NK-92 (cell line): ENCODE measurements around the gene TARBP1.

Experiments
- DNase-seq: peaks from one replicate; lab custom pipeline; 2025; ENCODE audit not compliant: unreplicated experiment; lab: John Stamatoyannopoulos, UW

Gene TARBP1

DNA sequence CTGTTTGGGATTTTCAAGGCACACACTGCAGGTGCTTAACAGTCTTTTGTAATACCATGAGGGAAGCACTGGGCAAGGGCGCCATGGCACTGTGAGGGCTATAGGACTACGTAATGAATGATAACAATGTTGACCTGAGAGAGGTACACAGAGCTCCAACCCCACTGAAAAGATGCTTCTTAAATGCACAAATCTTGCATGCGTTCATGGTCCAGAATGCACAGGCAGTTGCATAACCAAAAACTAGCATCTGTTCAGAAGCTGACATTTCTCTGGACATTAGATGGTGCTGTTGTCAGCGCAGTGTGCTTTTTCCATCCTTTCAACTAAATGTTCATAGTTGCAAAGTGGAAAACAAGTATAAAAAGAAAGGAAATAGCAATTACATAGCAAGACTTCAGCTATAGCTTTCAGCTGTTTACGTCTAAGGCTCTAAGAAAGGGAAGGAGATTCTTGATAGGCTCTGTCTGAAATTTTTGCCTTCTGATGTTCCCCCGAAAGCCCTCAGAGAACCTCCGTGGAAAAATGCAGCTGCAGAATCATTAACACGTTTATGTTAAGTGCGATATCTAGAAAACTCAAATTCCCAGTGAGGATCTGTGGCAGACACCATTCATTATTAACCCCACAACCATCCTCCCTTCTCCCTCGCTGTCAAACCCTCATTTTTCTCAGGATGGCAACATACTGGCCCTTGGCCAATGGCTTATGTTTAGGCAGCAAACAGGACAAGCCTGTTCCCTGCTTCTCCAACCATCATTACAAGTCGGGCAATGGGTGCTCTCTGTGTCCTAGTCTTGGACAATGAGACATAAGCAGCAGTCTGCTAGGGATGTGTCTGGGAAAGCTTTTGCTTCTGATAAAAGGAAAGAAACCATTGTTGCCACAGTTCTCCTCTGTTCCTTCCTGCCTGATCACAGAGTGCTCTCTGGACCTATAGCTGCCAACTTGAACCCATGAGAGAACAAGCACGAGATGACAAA, 8.2 kb upstream of the TARBP1 start:
- DNase-seq = no peak

DNA sequence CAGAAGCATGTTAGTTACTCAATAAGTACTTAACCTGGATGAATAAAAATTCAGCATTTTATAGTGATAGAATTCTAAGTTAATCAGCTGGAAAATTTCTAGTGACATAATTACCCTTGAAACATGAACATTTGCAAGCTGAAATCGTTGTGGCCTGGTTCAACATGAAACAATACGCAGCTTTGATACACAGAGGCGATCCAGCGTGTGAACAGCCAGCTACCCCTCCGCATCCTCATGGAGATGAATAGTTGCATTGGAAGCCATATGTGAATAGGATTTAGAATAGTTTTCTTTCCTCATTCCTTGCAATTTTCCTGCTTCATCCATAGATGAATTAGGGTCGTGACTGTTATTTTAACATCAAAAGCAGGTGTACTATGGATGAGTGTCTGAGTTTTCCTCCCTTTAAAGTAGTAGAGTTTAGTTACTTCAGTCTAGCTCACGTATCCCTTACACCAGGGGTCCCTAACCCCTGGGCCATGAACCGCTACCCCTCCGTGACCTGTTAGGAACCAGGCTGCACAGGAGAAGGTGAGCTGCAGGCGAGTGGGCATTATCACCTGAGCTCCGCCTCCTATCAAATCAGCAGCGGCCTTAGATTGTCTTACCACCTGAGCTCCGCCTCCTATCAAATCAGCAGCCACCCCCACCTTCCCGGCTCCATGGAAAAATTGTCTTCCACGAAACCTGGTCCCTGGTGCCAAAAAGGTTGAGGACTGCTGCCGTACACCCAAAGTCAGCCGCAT, 6.2 kb upstream of the TARBP1 start:
- DNase-seq = no peak

DNA sequence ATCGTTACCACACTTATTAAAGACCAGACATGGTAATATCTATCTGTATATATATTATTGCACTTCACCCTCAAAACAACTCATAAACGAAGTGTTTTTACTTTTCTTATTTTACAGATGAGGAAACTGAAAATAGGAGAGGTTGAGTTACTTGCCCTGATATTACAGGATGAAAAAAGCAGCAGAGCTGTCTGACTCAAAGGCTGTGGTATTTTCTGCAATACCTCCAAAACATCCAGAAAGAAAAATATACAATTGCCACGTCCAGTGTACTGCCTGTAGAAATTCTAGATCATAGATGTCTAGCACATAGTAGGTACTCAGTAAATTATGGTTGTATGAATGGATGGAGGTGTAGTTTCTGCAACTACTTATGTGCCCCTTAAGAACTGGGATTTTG, 5.2 kb upstream of the TARBP1 start:
- DNase-seq = no peak

DNA sequence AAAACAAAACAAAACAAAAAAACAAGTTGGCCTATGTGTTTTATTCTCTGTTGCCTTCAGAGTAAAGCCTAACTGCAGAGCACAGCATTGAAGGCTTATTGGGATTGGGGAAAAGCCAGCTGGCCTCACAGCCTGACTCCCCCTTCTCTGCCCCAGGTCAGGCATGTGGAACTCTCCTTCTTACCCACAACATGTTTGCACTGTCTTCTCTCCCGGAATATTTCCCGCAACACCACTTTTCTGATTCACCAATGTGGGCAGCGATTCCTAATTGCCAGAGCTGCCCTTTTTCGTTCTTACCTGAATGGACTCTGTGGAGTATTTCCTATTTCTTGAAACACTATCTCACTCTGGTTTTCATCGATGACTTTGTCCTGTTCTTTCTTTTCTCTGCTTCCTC, 2.8 kb upstream of the TARBP1 start:
- no peak for DNase-seq

DNA sequence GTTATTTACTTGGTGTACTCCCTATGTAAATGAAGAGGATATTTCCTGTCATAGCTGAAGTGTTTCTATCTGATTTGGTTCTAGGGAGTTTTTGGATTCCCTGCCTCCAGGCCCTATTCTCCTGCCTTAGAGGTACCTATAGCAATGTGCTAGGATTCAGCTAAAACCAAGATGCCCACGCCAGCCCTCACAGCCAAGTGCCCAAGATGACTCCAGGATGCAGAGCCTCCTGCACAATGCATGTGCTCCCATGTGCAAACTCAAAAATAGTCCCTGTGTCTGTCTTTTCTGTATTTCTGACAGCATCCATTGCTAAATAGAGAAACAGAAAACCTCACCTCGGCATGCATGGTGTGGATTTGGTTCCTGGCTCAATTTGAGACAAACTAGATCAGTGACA, 887 bp upstream of the TARBP1 start:
- no peak for DNase-seq

DNA sequence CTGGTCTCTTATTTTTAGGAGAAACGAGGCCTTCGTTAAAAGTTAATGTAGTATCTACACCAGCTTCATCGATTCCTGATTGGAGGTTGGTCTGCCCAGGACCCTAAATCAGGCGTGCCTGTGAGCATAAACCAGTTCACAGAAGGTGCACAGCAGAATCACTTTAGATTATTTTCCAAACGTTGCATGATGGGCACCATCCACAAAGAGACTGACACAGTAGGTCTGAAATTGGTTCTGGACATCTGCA, 256 bp upstream of the TARBP1 start:
- no peak for DNase-seq

DNA sequence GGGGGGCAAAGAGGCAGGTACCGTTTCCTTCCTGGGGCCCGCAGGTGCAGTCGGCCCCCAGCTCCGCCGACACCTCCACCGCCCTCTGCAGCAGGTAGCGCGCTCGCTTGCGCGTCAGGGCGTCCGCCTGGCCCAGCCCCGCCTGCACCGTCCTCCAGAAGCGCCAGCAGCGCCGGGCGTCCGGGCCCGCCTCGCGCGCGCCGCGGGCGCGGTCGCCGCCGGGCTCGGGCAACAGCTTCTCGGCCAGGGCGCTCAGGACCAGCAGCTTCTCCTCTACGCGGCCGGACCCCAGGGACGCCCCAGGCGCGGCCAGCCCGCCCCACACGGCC, 863 bp downstream of the TARBP1 start:
- DNase-seq = no peak

DNA sequence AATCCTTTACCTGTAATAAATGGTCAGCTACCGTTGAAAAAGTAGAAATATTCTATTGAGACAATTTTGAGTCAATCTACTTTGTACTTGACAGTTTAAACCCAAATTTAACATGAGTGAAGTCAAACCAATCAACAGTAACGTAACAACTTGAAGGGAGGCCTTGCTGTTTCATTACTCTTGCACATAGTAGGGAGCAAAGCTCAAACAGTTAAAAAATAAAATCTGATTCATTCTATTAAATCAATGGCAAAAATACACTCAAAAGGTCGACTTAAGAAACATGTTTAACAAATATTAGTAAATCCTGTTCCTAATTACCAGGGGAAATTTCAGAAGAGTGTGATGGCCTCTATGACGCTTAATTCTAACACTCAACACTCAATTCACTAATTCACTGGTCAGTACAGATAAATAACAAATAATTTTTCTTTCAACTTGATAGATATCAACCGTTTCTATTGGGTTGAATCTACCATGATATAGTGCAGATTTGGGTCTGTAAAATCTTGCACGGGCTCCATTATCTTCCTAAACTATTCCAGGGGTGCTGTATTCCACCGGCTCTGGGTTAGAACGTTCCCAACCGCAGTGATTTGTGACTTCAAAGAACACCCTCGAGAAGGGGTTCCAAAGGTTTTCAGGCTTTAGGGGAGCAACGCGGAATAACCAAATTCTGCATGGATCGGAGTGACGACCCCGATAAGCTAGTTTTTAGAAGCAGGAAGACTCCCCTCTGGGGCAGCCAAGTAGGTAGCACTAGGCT, 1.4 kb downstream of the TARBP1 start:
- no peak for DNase-seq

DNA sequence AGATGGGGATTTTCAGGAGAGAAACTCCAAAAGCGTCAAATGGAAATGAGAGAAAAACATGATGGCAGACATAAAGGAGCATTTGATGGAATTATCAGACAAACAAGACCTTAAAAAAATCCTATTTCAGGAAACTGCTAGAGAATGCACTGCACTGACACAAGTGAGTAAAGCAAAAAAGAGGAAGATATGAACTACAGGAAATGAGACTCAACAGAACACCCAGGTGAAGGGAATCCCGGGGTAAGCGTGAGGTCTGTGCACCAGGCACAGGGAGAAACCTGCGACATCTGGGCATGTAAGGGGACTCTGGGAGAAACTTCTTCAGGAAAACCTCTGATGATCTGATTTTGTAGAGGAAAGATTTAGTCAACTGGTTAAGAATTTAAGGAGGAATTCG, 2.8 kb downstream of the TARBP1 start:
- DNase-seq = no peak

DNA sequence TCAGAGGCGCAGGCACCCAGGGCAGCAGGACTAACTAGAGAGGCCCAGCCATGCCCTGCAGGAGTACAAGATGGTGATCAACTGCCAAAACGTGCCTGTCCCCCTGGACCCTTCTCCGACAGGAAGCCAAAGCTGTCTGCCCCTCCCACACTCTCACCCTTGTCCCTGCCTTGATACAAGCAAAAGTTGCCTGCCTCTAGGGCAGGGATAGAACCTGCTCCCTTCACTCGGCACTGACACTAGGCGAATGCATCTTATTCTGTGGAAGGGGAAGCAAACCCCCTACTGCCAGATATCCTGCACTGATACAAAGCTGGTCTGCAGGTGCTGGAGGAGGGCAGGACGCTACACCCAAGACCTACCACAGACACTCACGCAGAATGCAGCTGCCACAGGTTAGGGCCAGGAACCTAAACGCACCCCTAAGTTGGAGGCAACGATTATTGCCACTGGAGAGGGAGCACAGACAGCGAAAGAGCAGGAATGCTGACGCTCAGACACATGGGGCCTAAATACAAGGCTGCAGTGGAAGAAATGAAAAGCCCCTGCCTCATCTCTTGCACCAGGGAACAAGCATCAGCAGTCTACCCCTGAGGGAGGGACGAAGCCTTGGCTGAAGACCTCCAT, 3.7 kb downstream of the TARBP1 start:
- DNase-seq = no peak

DNA sequence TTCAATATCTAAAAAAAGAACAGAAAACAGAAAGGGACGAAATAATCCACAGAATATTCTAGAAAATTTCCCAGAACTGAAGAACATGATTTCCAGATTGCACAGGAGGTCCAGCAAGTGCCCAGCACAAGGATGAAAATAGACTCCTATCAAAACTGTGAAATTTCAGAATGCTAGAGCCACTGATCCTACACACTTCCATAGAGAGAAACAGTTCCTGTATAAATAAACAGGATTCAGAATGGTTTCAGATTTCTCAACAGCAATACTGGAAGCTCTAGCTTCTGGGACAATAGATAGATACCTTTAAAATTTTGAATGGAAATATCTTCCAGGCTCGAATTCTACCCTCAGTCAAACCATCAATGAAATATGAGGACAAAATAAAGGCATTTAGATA, 4.6 kb downstream of the TARBP1 start:
- DNase-seq = no peak

DNA sequence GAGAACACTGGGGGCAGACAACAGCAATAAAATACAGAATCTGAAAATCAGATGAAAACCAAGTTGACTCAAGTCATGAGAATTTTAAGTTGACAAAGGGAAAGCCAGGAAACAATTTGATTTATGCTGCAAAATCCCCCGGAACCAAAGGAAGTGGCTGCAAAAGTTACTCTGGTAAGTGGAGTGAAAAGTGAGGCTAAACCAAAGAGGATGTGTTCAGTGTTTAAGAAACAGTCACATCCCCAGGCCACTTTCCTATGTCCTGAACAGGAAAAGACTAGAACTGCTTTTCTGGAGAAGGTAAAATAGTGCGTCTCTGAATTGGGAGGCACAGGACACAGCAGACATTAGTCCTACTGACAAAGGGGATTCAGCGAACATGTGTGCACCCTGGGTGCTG, 5.9 kb downstream of the TARBP1 start:
- DNase-seq = no peak

DNA sequence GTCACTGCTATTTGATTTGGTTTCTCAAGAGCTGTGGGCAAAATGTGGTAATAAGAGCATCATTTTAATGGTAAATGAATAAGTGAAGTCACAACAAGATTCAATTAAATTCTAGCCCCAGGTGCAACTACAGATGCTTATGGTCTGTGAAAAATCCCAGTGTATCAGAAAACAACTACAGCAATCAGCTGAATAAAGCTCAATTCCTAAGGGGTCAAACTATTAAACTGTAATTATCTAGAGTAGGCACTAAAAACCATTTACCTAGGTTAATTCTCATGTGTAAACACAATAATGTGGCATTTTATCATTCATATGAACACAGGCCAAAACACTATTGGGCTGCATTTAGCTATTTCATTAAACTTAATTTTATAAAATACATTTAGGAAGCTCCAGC, 9.6 kb downstream of the TARBP1 start:
- DNase-seq = no peak

DNA sequence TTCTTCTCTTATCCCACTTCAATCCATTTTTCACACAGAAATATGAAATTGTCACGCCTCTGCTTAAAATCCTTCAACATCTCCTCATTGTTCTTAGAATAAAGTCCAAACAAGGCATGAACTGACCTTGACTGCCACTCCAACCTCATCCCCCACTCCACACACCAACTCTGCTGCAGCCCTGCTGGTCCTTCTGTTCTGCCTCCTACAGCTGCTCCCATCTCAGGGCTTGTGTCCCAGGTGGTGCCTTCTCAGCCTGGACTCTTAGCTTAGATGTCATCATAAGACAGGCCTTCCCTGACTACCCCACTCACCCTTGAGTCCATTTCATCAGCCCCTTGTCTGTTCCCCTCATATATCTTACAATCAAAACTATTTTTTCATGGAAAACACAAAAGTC, 10.4 kb downstream of the TARBP1 start:
- DNase-seq = no peak

DNA sequence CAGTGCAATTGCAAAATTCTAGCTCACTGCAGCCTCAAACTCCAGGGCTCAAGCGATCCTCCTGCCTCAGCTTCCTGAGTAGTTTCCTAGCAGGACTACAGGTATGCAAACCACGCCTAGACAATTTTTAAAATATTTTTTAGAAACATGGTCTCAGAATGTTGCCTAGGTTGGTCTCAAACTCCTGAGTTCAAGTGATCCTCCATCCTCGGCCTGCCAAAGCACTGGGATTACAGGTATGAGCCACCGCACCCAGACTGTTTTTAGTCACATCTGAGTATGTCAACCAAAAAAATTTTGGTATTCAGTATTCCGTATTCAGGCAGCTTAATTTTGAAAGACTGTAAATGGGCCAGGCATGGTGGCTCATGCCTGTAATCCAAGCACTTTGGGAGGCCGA, 11.2 kb downstream of the TARBP1 start:
- DNase-seq = no peak

DNA sequence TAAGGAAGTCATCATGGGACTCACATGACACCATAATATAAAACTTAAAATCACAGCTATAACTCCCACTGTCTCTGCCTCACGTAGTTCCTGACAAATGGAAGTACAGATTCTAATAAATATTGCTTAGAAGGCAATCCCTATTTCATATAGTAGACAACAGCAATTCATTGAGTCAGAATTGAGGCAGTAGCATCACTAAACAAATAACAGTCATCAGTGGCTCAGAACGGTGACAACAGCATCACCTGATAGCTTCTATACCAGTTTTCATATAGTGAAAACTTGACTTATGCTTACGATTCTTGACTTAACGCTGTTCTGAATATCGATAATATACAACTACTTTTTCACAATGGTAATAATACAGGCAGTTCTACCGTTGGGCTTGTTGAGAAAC, 12.0 kb downstream of the TARBP1 start:
- no peak for DNase-seq

DNA sequence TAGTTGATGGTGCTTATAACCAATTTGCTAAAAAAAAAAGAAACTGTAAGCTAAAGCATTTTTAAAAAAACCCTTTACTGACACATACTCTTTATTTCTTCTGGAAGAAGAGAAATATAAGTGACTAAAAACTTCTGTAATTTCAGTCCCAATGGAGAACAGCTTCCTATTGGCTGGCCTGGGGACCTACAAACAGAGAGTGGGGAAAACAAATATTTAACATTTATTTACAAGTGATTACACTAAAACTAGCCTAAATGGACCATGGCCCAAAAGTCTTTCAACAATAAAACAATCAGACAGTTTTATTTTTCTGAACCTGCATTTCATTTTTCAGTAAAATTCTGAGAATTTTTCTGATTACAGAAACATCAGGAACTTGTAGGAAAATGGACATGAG, 15.2 kb downstream of the TARBP1 start:
- DNase-seq = no peak

DNA sequence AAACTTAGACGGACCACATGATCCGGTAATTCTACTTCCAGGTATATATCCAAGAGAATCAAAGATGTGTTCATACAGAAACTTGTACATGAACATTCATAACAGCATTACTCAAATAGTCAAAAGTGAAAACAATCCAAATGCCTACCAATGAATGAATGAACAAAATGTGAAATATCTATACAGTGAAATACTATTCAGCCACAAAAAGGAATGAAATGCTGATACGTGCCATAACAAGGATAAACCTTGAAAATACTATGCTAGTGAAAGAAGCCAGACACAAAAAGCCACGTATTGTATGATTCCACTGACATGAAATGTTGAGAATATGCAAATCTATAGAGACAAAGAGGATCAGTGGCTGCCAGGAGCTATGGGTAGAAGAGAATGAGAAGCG, 18.3 kb downstream of the TARBP1 start:
- no peak for DNase-seq

DNA sequence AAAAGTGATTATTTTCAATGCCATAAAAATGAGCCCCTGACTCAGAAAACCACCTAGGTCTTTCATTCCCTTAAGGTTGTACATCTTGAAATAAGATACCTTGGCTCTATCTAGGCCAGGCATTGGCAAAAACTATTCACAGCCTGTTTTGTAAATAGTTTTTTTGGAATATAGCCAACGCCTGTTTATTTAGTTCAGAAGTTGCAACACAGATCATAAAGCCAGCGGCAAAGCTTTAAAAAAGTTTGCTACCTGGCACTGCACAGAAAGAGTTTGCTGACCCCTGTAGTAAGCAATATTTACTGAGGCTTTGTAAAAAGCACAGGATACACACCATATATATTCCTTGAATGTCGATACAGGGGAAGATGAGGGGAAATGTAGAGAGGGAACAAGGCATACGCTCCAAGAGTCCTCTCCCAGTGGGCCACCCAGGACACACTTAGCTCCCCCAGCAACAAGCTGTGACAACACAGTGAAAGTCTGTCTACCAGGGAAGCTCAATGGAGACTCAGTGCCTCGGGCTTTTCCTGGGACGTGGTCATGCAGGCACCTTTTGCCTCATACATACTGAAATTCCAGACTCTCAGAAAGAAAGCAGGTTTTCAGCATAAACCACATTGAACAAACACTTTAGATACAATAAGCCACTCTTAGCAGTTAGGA, 20.5 kb downstream of the TARBP1 start:
- DNase-seq = no peak

DNA sequence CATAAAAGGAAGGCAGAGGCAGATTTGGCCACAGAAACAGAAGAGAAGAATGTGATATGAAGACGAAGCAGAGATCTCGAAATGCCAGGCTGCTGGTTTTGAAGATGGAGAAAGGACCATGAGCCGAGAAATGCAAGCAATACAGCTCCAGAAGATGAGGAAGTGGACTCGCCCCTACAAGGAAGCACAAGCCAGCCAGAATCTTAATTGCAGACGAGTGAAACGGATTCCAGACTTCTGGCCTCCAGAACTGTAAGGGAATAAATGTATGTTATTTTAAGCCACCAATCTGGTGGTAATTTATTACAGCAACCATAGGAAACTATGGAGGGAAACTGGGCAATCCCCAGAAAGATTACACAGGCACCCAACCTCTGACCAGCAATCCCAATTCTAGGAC, 24.1 kb downstream of the TARBP1 start:
- DNase-seq = no peak

DNA sequence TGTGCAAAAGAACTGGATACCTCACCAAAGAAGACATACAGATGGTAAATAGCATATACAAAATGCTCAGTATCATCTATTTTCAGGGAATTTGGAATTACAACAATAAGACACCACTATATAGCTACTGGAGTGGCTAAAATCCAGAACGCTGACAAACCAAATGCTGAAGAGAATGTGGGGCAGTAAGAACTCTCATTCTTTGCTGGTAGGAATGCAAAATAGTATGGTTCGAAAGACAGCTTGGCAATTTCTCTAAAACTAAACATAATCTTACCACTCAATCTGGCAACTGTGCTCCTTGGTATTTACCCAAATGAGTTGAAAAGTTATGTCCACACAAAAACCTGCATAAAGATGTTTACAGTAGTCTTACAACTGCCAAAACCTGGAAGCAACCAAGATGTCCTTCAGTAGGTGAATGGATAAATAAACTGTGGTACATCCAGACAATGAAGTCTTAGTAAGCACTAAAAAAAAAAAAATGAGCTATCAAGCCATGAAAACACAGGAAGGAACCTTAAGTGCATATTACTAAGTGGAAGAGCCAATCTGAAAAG, 26.5 kb downstream of the TARBP1 start:
- DNase-seq = no peak
